Panc1 (cell line): Measurements from ENCODE around the gene DNMT3A.

Source experiments
- CTCF ChIP-seq: fragments of 450-650 bp; IDR thresholded peaks from 2 replicates; pipeline ENCODE4 v1.5.1; 2017; ENCODE audit warnings: mild to moderate bottlenecking
- POLR2AphosphoS5 ChIP-seq: IDR thresholded peaks from 2 replicates; pipeline ENCODE4 v1.6.1; 2012; ENCODE audit warnings: mild to moderate bottlenecking, low read depth, low read length, moderate library complexity
- REST ChIP-seq, 2 experiments: IDR thresholded peaks; 2 replicates each; pipeline ENCODE4 v1.6.1; 2011 to 2012; ENCODE audit warnings: low read depth in 2 of 2, control low read depth in 1 of 2, low read length in 1 of 2, mild to moderate bottlenecking in 1 of 2, moderate library complexity in 1 of 2; ENCODE audit not compliant: insufficient read depth in 1 of 2
- SIN3A ChIP-seq: IDR thresholded peaks from 2 replicates; pipeline ENCODE4 v1.6.1; 2012; ENCODE audit warnings: low read depth, mild to moderate bottlenecking, low read length, moderate library complexity, borderline replicate concordance; ENCODE audit not compliant: insufficient read depth

GRCh38 chr2:25374411-25374810 lies 32.7 kb upstream of the DNMT3A start:
- TF ChIP-seq POLR2AphosphoS5: no peak
- TF ChIP-seq CTCF: no peak
- no peak for TF ChIP-seq REST (IDR thresholded peaks at IDR 0.05; ENCODE audit: insufficient read depth in 1 of 2, low read depth in 2 of 2, low read length in 1 of 2)
- no peak for TF ChIP-seq SIN3A
